ENCODE data around the gene GPR85.

DNA sequence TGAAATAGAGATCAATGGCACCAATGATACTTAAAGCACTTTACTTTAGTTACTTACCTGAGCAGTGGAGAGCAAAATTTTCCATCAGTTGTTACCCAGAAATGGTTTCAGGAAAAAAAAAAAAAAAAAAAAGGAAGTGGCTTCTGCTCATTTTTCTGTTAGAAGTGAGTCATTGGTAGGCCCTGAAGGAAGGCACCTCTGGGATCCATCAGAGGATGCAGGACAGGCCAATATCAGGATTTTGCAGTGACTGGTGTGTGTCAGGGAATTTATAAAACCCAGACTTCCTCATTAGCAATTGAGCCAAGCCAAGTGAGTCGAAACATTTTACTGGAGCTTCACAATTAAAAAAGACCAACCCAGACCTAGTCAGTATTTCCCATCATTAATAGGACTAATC lies 34.0 kb upstream of the GPR85 start:
- TF ChIP-seq, protein P1, sequence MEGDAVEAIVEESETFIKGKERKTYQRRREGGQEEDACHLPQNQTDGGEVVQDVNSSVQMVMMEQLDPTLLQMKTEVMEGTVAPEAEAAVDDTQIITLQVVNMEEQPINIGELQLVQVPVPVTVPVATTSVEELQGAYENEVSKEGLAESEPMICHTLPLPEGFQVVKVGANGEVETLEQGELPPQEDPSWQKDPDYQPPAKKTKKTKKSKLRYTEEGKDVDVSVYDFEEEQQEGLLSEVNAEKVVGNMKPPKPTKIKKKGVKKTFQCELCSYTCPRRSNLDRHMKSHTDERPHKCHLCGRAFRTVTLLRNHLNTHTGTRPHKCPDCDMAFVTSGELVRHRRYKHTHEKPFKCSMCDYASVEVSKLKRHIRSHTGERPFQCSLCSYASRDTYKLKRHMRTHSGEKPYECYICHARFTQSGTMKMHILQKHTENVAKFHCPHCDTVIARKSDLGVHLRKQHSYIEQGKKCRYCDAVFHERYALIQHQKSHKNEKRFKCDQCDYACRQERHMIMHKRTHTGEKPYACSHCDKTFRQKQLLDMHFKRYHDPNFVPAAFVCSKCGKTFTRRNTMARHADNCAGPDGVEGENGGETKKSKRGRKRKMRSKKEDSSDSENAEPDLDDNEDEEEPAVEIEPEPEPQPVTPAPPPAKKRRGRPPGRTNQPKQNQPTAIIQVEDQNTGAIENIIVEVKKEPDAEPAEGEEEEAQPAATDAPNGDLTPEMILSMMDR (IDR thresholded peaks at IDR 0.05): no peak
- no peak for TF ChIP-seq POLR2A (IDR thresholded peaks at IDR 0.05)
